GM20000 (cell line): ENCODE results near the gene CYP4F2.
"Not testable (repeated sequence)": the region's sequence is repeated elsewhere in the genome, so short reads cannot be mapped to it uniquely, and the experiment has no call there.

ENCODE experiments used
- DNase-seq: peaks from one replicate; pipeline ENCODE4 v3.0.0; 2012; ENCODE audit warnings: low spot score
- CTCF ChIP-seq: IDR thresholded peaks from 2 replicates; pipeline ENCODE4 v1.5.1; 2012; ENCODE audit warnings: mild to moderate bottlenecking, control low read depth; ENCODE audit errors: extremely low read depth, missing control alignments

Gene CYP4F2

GRCh38 chr19:15864824-15865223 is 33.0 kb downstream of the CYP4F2 start:
- DNase-seq, result no peak
- TF ChIP-seq CTCF, result no peak

GRCh38 chr19:15863272-15863671 is 34.6 kb downstream of the CYP4F2 start:
- DNase-seq, result no peak
- no peak for TF ChIP-seq CTCF

- TF ChIP-seq CTCF, result no peak
- DNase-seq, result no peak
Measured at GRCh38 chr19:15862444-15862843, 35.4 kb downstream of the CYP4F2 start.

- no peak for DNase-seq
- TF ChIP-seq CTCF, result no peak
Measured at GRCh38 chr19:15860522-15860921, 37.4 kb downstream of the CYP4F2 start.

GRCh38 chr19:15859187-15859586 is 38.7 kb downstream of the CYP4F2 start:
- TF ChIP-seq CTCF, result no peak
- DNase-seq, result no peak

- DNase-seq, result no peak
- no peak for TF ChIP-seq CTCF
Measured at GRCh38 chr19:15850385-15850784, 47.5 kb downstream of the CYP4F2 start.

GRCh38 chr19:15846923-15847322 is 51.0 kb downstream of the CYP4F2 start:
- no peak for DNase-seq
- no peak for TF ChIP-seq CTCF

GRCh38 chr19:15843894-15844222 is 54.0 kb downstream of the CYP4F2 start:
- not testable (repeated sequence) for DNase-seq
